ENCODE measurements around the gene BRDT. TPM values are rescaled to one million over a fixed set of nuclear protein-coding genes. Genes with fewer than 3 reads are reported as not detected.

BRDT gene
- total RNA-seq, 1 donor from 2014 or later: not detected

GRCh38 chr1:92045766-92046495 is 96.7 kb downstream of the BRDT start:
- no peaks in the 10 kb centered on the region for H3K9me3 ChIP-seq (ENCODE audit: insufficient read depth, low read depth, low read length)
- H3K4me1 ChIP-seq (ENCODE audit: insufficient read depth, low read length): no peaks in the 10 kb centered on the region
- no peak overlapping the region for H3K27ac ChIP-seq (ENCODE audit: low read depth, low read length)
- no peaks in the 10 kb centered on the region for H4K20me1 ChIP-seq (ENCODE audit: insufficient read depth, low read length)
- H3K4me2 ChIP-seq (ENCODE audit: low read length): no peak overlapping the region
- no peaks in the 10 kb centered on the region for H3K79me2 ChIP-seq (ENCODE audit: insufficient read depth, low read length)
- FAIRE-seq (no peak), DNase-seq (ENCODE audit: low read depth) (no peak)
- H3K36me3 ChIP-seq (ENCODE audit: insufficient read depth, low read length): no peaks in the 10 kb centered on the region
- TF ChIP-seq EZH2 (IDR thresholded peaks at IDR 0.05; ENCODE audit: insufficient read depth, low read length): no peak
- no peak for TF ChIP-seq CTCF (IDR thresholded peaks at IDR 0.05; ENCODE audit: insufficient read depth, low read depth, low read length)
- Mint-ChIP-seq H3K27me3 (ENCODE audit: low read depth, unreplicated experiment) (no peaks in the 10 kb centered on the region), H3K36me3 (ENCODE audit: low read depth, unreplicated experiment) (no peaks in the 10 kb centered on the region), H3K9me3 (ENCODE audit: unreplicated experiment) (no peaks in the 10 kb centered on the region), H3K4me3 (ENCODE audit: unreplicated experiment) (no peak overlapping the region), H3K4me1 (ENCODE audit: low read depth, unreplicated experiment) (no peaks in the 10 kb centered on the region), H3K27ac (ENCODE audit: unreplicated experiment) (no peak overlapping the region)
- H3K27me3 ChIP-seq (ENCODE audit: insufficient read depth, low read length): no peaks in the 10 kb centered on the region
- H3K9ac ChIP-seq (ENCODE audit: low read length): no peak overlapping the region
- no peak overlapping the region for H3K4me3 ChIP-seq (ENCODE audit: insufficient read depth, low read depth, low read length)
- H2AFZ ChIP-seq (ENCODE audit: low read depth, low read length): no peak overlapping the region

- TF ChIP-seq EZH2 (IDR thresholded peaks at IDR 0.05; ENCODE audit: insufficient read depth, low read length): no peak
- no peak for TF ChIP-seq CTCF (IDR thresholded peaks at IDR 0.05; ENCODE audit: insufficient read depth, low read depth, low read length)
- H3K27ac ChIP-seq (ENCODE audit: low read depth, low read length): no peak overlapping the region
- H2AFZ ChIP-seq (ENCODE audit: low read depth, low read length): no peak overlapping the region
- Mint-ChIP-seq H3K4me3 (ENCODE audit: unreplicated experiment) (no peak overlapping the region), H3K27me3 (ENCODE audit: low read depth, unreplicated experiment) (no peaks in the 10 kb centered on the region), H3K4me1 (ENCODE audit: low read depth, unreplicated experiment) (no peaks in the 10 kb centered on the region), H3K9me3 (ENCODE audit: unreplicated experiment) (no peaks in the 10 kb centered on the region), H3K36me3 (ENCODE audit: low read depth, unreplicated experiment) (no peaks in the 10 kb centered on the region), H3K27ac (ENCODE audit: unreplicated experiment) (no peak overlapping the region)
- no peaks in the 10 kb centered on the region for H3K36me3 ChIP-seq (ENCODE audit: insufficient read depth, low read length)
- no peak overlapping the region for H3K4me3 ChIP-seq (ENCODE audit: insufficient read depth, low read depth, low read length)
- no peak for FAIRE-seq
- no peaks in the 10 kb centered on the region for H3K27me3 ChIP-seq (ENCODE audit: insufficient read depth, low read length)
- no peaks in the 10 kb centered on the region for H3K4me1 ChIP-seq (ENCODE audit: insufficient read depth, low read length)
- H3K9ac ChIP-seq (ENCODE audit: low read length): no peak overlapping the region
- no peaks in the 10 kb centered on the region for H3K79me2 ChIP-seq (ENCODE audit: insufficient read depth, low read length)
- no peaks in the 10 kb centered on the region for H4K20me1 ChIP-seq (ENCODE audit: insufficient read depth, low read length)
- no peak for DNase-seq (ENCODE audit: low read depth)
- no peaks in the 10 kb centered on the region for H3K9me3 ChIP-seq (ENCODE audit: insufficient read depth, low read depth, low read length)
- H3K4me2 ChIP-seq (ENCODE audit: low read length): no peak overlapping the region
Measured at GRCh38 chr1:92051948-92052347, 102.7 kb downstream of the BRDT start.

Other genes starting within 250 kb of the BRDT start
- gene TGFBR3, start 63.2 kb upstream of the BRDT start, total RNA-seq: 1.0 and 2.5 TPM in 2 replicates
- 1.7 and 2.8 TPM in 2 replicates for gene EPHX4, start 80.6 kb downstream of the BRDT start, total RNA-seq
- not detected in 2 replicates for gene SETSIP, start 126.0 kb downstream of the BRDT start, total RNA-seq
- 1.4 and 1.8 TPM in 2 replicates for gene BTBD8, start 130.9 kb downstream of the BRDT start, total RNA-seq

All from astrocyte (in vitro differentiated cells and primary cell).